K562 (cell line): ENCODE measurements around the gene PYGM. TPM values are rescaled to one million over a fixed set of nuclear protein-coding genes. Genes with fewer than 3 reads are reported as not detected.

Experiments used
- ATAC-seq: fragments of 200-7000 bp; cut with Tn5 transposase; 3 replicates; pipeline ENCODE4 v1.9.1; 2020; ENCODE audit warnings: moderate library complexity
- BruUV-seq: library from RNA; stranded (reverse); fragments of 400-500 nt; replicated peaks from 2 replicates; lab custom pipeline; 2021; lab: Mats Ljungman, UMichigan
- CTCF ChIA-PET: fragments of 300-600 bp; formaldehyde crosslinking; extraction: SDS; loops from one replicate; lab custom pipeline; 2021; ENCODE audit warnings: low intra/inter-chr PET ratio; lab: Yijun Ruan, JAX
- POLR2A ChIA-PET: fragments of 300-600, 350-650 bp; sonication (Branson Sonifier 250); formaldehyde crosslinking; extraction: SDS; loops from one replicate; lab custom pipeline; 2021; ENCODE audit warnings: antibody characterized with exemption, inconsistent platforms; lab: Yijun Ruan, JAX
- DNase-seq, 4 experiments: peaks; one replicate each; pipeline versions ENCODE4 v3.0.0 to v3.0.0-alpha.2; 2011 to 2018; ENCODE audit warnings: low spot score in 3 of 4, mixed read lengths in 3 of 4; ENCODE audit errors: extremely low read depth in 1 of 4
- FAIRE-seq: peaks from 2 replicates; lab custom pipeline; 2011; peaks lifted over from hg19 to GRCh38; lab: Jason Lieb, UNC
- H2AFZ ChIP-seq: 2 replicates; pipeline ENCODE4 v1.6.0; 2011; ENCODE audit warnings: low read depth, low read length, control low read depth, inconsistent platforms
- H3K27ac ChIP-seq: fragments of 200-600 bp; 3 replicates; pipeline ENCODE4 v1.8.0; 2011; ENCODE audit warnings: low read depth, mild to moderate bottlenecking, control low read depth, inconsistent platforms, low read length, moderate library complexity, mixed read lengths; ENCODE audit errors: extremely low read depth
- H3K27me3 ChIP-seq, 2 experiments: fragments of 300-600 bp in 1 of 2; 2 replicates in 1 of 2; 3 replicates in 1 of 2; pipeline versions ENCODE4 v1.6.0 to v1.8.0; 2011; ENCODE audit warnings: inconsistent platforms in 2 of 2, low read length in 2 of 2, mild to moderate bottlenecking in 1 of 2, mixed read lengths in 1 of 2, moderate library complexity in 1 of 2; ENCODE audit not compliant: control insufficient read depth in 2 of 2, insufficient read depth in 2 of 2
- H3K36me3 ChIP-seq: fragments of 300-600 bp; 3 replicates; pipeline ENCODE4 v1.8.0; 2011; ENCODE audit warnings: mild to moderate bottlenecking, low read length, inconsistent platforms; ENCODE audit not compliant: control insufficient read depth, insufficient read depth
- H3K4me1 ChIP-seq, 2 experiments: fragments of 200-600 bp in 1 of 2; replicated peaks in 1 of 2; 2 replicates in 1 of 2; 3 replicates in 1 of 2; pipeline versions ENCODE4 v1.5.1 to v1.8.0; 2011; ENCODE audit warnings: inconsistent platforms in 2 of 2, low read length in 2 of 2, mild to moderate bottlenecking in 1 of 2, mixed read lengths in 1 of 2, moderate library complexity in 1 of 2; ENCODE audit not compliant: control insufficient read depth in 2 of 2, insufficient read depth in 2 of 2
- H3K4me2 ChIP-seq: 2 replicates; pipeline ENCODE4 v1.6.1; 2011; ENCODE audit warnings: low read length, control low read depth, inconsistent platforms, mixed read lengths; ENCODE audit not compliant: insufficient read depth
- H3K4me3 ChIP-seq: fragments of 200-600 bp; sonication (generic), shearing (Covaris generic); 2 replicates; pipeline ENCODE4 v1.5.1; 2016; ENCODE audit warnings: control low read depth, inconsistent platforms
- H3K79me2 ChIP-seq: fragments of 200-600 bp; 3 replicates; pipeline ENCODE4 v1.8.0; 2011; ENCODE audit warnings: low read length, inconsistent platforms; ENCODE audit not compliant: control insufficient read depth, insufficient read depth
- H3K9ac ChIP-seq, 2 experiments: 2 replicates each; pipeline versions ENCODE4 v1.6.0 to v1.6.1; 2011; ENCODE audit warnings: low read depth in 2 of 2, low read length in 2 of 2, control low read depth in 1 of 2, inconsistent platforms in 1 of 2, mild to moderate bottlenecking in 1 of 2, mixed read lengths in 1 of 2; ENCODE audit not compliant: insufficient read depth in 1 of 2
- H3K9me1 ChIP-seq: one replicate; pipeline ENCODE4 v1.6.0; 2011; ENCODE audit warnings: inconsistent platforms, mild to moderate bottlenecking, low read length, moderate library complexity; ENCODE audit not compliant: control insufficient read depth, insufficient read depth
- H3K9me3 ChIP-seq: replicated peaks from 2 replicates; pipeline ENCODE4 v1.5.1; 2011; ENCODE audit warnings: low read depth, low read length, inconsistent platforms; ENCODE audit not compliant: control insufficient read depth, insufficient read depth
- H4K20me1 ChIP-seq: replicated peaks from 2 replicates; pipeline ENCODE4 v1.6.1; 2011; ENCODE audit warnings: low read length, inconsistent platforms, mixed read lengths; ENCODE audit not compliant: control insufficient read depth, insufficient read depth
- FOXM1 ChIP-seq, 2 experiments: fragments of 450-650 bp in 1 of 2; sonication (generic) in 1 of 2; formaldehyde crosslinking in 1 of 2; IDR thresholded peaks; 2 replicates each; pipeline versions ENCODE4 v1.6.1 to v1.9.0; 2017 to 2022; ENCODE audit warnings: low read depth in 2 of 2, mild to moderate bottlenecking in 2 of 2, missing genetic modification reagents in 1 of 2, moderate library complexity in 1 of 2
- HIVEP1 ChIP-seq: fragments of 250-450 bp; sonication (Bioruptor Pico); IDR thresholded peaks from 2 replicates; pipeline ENCODE4 v1.4.0; 2020; ENCODE audit warnings: mild to moderate bottlenecking
- POLR3G ChIP-seq: IDR thresholded peaks from 2 replicates; pipeline ENCODE4 v1.6.1; 2011; ENCODE audit not compliant: insufficient read length, insufficient replicate concordance; ENCODE audit errors: extremely low read depth
- ZBTB7A ChIP-seq: IDR thresholded peaks from 2 replicates; pipeline ENCODE4 v1.6.1; 2011; ENCODE audit warnings: low read depth, mild to moderate bottlenecking, low read length, moderate library complexity, borderline replicate concordance; ENCODE audit not compliant: control insufficient read depth
- ZEB2 ChIP-seq: fragments of 450-650 bp; IDR thresholded peaks from 2 replicates; pipeline ENCODE4 v1.6.1; 2016
- ZNF263 ChIP-seq: sonication (generic); formaldehyde crosslinking; IDR thresholded peaks from 2 replicates; pipeline ENCODE4 v1.8.0; 2022; ENCODE audit warnings: mild to moderate bottlenecking, missing genetic modification reagents, borderline replicate concordance
- WGBS: fragments of 100-300 bp; shearing (Covaris generic); methylation state at CpG from one replicate; pipeline ENCODE4 v1.1.6; 2016; ENCODE audit warnings: low coverage, mixed read lengths; ENCODE audit not compliant: insufficient coverage; ENCODE audit errors: missing lambda C conversion rate; 5-methylcytosine and 5-hydroxymethylcytosine counted together
- in situ Hi-C: fragments of 300-500 bp; cut with MboI; formaldehyde crosslinking; loops from 4 replicates; pipeline ENCODE4 v1.15.0; 2018; ENCODE audit warnings: inconsistent platforms, mixed read lengths
- intact Hi-C: fragments of 100-400 bp; cut with micrococcal nuclease; formaldehyde crosslinking; loops from 2 replicates; pipeline ENCODE4 v1.14.2; 2022
- polyA plus RNA-seq, 8 experiments: library from polyadenylated mRNA; depleted of rRNA in 4 of 8; stranded (reverse) in 5 of 8; unstranded in 3 of 8; fragments of >200 nt; fragmentation: Nextera tagmentation in 2 of 8; fragmentation: Illumina TruSeq in 1 of 8; extraction: Ambion mirVana in 2 of 8; extraction: Trizol in 1 of 8; gene quantifications; 2 replicates each; pipeline versions ENCODE4 v1.2.1 to v1.2.3, GENCODE V29; 2011 to 2014; ENCODE audit warnings: inconsistent platforms in 1 of 8, missing spikeins in 1 of 8
- total RNA-seq, 7 experiments: library from RNA; depleted of rRNA in 6 of 7; stranded (reverse); fragments of >200 nt in 6 of 7; fragmentation: Illumina TruSeq in 2 of 7; extraction: Trizol in 2 of 7; gene quantifications; 2 replicates each; pipeline versions ENCODE4 v1.2.1 to v1.2.3, GENCODE V29; 2011 to 2021; ENCODE audit warnings: low replicate concordance in 1 of 7

PYGM gene
- total and polyA plus RNA-seq, 9 of the 15 experiments (the other 6 are each of a cell fraction or from before 2014, with no cell fraction given), result 0.07 to 1.5 (median 0.68) TPM

DNA sequence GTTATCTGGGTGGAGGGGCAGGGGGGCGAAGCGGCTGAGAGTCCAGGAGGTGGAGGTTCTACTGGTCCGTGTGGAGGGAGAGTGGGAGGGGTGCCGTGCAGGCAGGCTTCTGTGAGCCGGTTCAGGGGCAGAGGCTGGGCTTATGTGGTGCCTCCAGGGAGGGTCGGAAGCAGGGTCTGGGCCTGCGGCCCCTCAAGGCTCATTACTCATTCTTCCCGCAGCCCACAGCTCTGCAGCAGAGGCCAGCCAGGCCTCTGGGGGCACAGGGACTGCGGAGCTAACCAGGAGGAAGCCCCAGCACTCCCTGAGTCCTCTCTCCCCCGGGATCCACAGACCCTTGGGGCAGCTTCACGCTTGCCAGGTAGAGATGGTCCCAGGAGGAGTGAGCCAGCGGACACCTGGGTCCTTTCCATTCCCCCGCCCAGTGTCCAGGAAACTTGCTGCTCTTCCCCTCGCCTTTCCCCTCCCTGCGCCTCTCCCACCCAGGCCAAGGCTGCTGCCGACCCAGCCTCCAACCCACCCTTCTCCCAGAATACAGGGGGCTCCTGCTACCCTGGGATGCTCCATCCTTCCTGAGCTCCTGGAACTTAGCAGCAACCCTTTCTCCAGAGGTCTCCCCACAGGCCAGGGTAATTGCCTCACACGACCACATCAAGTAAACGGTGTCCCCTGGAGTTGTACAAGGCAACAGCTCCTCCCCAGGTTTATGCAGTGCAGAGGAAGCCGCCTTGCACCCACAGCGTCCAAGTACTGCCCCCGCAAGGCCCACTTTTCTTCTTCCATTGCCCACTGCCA lies 43.1 kb downstream of the PYGM start:
- CTCF ChIA-PET, result interaction anchor here (0.6 kb wide), 1 partner anchor 173 kb away, joined by 4 read pairs; no protein-coding TSS in a partner anchor
- peaks cover 37 to 73% of the 10 kb centered on the region in 2 experiments for H3K27me3 ChIP-seq
- WGBS, result 4% methylated on average over 20 of the region's 21 CpGs

More for the DNA sequence above, 43.1 kb downstream of the PYGM start:
- no peak for FAIRE-seq
- Histone ChIP-seq H3K9ac (0 out of 4 replicates have a peak overlapping the region, but pooled peaks of 1 of the 2 experiments have one; percentile 12), H3K27ac (no peak overlapping the region), H4K20me1 (peaks cover 29% of the 10 kb centered on the region), H3K36me3 (no peaks in the 10 kb centered on the region), H2AFZ (no peak overlapping the region), H3K9me3 (no peaks in the 10 kb centered on the region; the same call in 1 of the 2 replicates), H3K4me3 (no peak overlapping the region), H3K4me2 (no peak overlapping the region), H3K79me2 (no peaks in the 10 kb centered on the region), H3K9me1 (no peaks in the 10 kb centered on the region), H3K4me1 (peaks cover 3 to 34% of the 10 kb centered on the region in 2 experiments; a peak in 4 of 5 replicates)
- DNase-seq, result no peak
- BruUV-seq, result no TSS peak
- no peak for TF ChIP-seq FOXM1 (IDR thresholded peaks at IDR 0.05; ENCODE audit: low read depth)
- no peak for TF ChIP-seq FOXM1 (CRISPR knock-in tag; IDR thresholded peaks at IDR 0.05; ENCODE audit: low read depth)
- peak; percentile 37; the same call in 1 of the 2 replicates for TF ChIP-seq ZBTB7A
- TF ChIP-seq ZNF263, result no peak
- no peak for TF ChIP-seq POLR3G
- no peak for TF ChIP-seq HIVEP1 (CRISPR knock-in tag)
- TF ChIP-seq ZEB2, result no peak
- POLR2A ChIA-PET, result interaction anchor here (0.6 to 1.5 kb wide), 4 partner anchors 13 to 275 kb away, joined by 3 to 4 read pairs (median 4); no protein-coding TSS in a partner anchor
- in situ Hi-C loops (no loop called here), intact Hi-C loops (no loop called here)
- ATAC-seq, result no peak; the same call in 2 of the 3 replicates
